A549 treated with DMSO at 1 μM for 4 hours (cell line): ENCODE data around the gene LRATD1. TPM values are rescaled to one million over a fixed set of nuclear protein-coding genes. Genes with fewer than 3 reads are reported as not detected.

Source experiments
- total RNA-seq: library from RNA; stranded (reverse); fragments of 200-300 nt; extraction: Qiagen RNA extraction; gene quantifications from 5 replicates; pipeline ENCODE4 v1.2.3, GENCODE V29; 2022; ENCODE audit warnings: low read depth

LRATD1 gene
- total RNA-seq, result 0.03 to 0.07 TPM in 2 of 5 replicates, not detected in the others

GRCh38 chr2:14632133-14632936 is at the start of gene LRATD1:
TSS of gene LRATD1 (plus strand) at chr2:14632717. CDS start at chr2:14633980, 1,263 bp downstream.

